Renal cortical epithelial cell (primary cell): Measurements from ENCODE around the gene DHTKD1. TPM values are rescaled to one million over a fixed set of nuclear protein-coding genes. Genes with fewer than 3 reads are reported as not detected.
"Not testable (repeated sequence)": the region's sequence is repeated elsewhere in the genome, so short reads cannot be mapped to it uniquely, and the experiment has no call there.

Source experiments
- DNase-seq: peaks from one replicate; pipeline ENCODE4 v3.0.0-alpha.2; 2011; ENCODE audit warnings: low read depth
- total RNA-seq: library from RNA; depleted of rRNA; stranded (reverse); fragments of >200 nt; gene quantifications from 2 replicates; pipeline ENCODE4 v1.2.3, GENCODE V29; 2014

DHTKD1 gene
- total RNA-seq, 1 donor from 2014 or later: 32.1 TPM

DNA sequence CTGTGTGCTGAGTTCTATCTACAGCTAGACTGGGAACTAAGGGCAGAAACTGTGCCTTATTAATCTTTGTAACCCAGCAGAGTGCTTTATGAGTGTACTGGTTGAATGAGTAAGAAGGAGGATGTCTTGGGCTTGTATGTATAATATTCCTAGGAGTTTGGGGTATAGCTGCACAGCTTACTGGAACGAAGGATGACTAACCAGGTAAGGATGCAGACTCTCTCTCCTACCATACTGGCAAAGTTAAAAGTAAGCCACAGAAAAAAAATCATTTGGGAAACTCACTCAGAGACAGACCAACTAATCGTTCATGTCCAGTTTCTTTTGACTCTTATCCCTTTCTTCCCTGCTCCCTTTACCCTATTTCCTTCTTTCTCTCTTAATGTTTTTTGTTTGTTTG lies 1.4 kb upstream of the DHTKD1 start:
- peak; percentile 93 for DNase-seq

DNA sequence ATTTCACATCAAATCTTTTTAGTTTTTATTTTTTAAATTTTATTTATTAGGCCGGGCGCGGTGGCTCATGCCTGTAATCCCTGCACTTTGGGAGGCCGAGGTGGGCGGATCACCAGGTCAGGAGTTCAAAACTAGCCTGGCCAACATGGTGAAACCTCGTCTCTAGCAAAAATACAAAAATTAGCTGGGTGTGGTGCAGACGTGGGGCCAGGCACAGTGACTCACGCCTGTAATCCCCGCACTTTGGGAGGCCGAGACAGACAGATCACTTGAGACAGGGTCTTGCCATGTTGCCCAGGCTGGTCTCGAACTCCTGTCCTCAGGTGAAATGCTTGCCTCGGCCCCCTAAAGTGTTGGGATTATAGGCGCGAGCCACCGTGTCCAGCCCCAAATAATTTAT lies 2.7 kb downstream of the DHTKD1 start:
- DNase-seq: not testable (repeated sequence)

DNA sequence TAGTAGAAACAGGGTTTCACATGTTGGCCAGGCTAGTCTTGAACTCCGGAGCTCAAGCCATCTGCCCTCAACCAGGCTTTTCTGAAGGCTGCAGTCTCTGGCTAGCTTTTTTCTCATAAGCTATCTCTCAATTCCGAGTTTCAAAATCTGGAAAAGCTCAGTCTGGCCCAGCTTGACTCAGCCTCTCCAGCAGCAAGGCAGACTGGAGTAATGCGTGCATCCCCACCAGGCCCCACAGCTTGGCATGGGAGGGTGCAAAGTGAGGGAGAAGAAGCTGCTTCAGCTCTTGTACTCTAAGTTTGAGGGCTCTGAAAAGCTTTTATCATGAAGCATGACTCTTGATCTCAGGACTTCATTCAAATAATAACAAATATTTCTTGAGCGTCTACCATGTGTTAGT lies 4.8 kb downstream of the DHTKD1 start:
- DNase-seq: no peak

DNA sequence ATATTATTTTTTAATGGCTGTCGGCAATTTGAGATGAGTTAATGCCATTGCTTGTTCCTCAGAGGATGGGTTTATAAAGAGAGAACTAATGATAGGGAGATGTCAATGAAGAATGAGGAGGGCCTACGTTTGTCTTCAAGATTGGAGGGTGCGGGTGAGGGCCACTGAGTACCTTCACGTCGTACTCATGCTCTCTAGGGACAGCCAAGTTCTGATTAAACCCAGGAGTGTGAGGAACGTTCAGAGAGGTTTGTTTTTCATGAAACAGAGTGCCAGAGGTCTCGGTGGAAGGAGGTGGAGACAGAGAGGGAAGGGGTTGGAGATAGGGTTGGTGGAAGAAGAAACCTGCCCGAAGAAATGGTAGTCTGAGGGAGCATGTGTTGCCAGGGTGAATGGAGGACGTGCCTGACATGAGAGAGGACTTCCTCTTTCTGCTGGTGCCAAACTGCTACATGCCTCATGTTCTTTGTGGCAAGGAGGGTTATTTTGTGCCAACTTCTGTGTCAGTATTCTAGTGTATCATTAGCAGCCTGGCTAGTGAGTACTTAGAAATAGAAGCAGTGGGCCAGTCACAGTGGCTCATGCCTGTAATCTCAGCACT lies 8.9 kb downstream of the DHTKD1 start:
- DNase-seq: no peak

DNA sequence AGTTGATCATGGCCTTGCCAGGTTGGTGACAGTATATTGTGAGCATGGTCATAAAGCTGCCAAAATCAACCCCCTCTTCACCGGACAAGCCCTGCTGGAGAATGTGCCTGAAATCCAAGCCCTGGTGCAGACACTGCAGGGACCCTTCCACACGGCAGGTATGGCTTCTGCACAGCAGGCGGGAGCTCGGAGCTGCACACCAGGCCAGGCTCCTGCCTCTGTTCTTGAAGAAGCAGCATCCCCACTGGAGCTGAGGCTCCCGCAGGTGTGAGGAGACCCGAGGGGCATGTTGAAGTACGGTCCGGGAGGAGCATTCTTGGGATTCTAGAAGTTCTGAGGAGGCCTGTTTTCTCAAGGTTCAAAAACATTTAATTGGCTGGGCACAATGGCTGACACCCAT lies 12.7 kb downstream of the DHTKD1 start:
- no peak for DNase-seq

DNA sequence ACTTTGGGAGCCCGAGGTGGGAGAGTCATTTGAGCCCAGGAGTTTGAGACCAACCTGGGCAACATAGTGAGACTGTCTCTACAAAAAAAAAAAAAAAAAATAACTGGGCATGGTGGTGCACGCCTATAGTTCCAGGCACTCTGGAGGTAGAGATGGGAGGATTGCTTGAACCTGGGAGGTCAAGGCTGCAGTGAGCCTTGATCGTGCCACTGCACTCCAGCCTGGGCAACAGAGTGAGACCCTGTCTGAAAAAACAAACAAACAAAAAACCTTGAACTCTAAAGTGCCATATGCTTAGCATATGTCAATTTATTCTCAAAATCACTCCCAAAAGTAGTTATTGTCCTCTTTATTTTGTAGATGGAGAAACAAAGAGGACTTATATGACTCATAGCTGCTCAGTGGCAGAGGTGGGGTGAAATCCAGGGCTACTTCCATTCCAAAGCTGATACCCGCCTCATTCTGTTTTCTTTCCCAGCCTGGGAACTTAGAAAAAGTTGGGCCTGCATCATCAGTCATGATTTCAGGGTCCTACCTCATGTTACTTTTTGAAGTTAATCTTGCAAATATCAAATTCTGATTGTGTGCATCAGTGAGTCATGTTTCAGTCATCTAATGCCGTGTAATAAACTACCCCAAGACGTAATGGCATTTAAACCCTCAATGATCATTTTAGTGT lies 13.3 kb downstream of the DHTKD1 start:
- DNase-seq: peak; percentile 26

DNA sequence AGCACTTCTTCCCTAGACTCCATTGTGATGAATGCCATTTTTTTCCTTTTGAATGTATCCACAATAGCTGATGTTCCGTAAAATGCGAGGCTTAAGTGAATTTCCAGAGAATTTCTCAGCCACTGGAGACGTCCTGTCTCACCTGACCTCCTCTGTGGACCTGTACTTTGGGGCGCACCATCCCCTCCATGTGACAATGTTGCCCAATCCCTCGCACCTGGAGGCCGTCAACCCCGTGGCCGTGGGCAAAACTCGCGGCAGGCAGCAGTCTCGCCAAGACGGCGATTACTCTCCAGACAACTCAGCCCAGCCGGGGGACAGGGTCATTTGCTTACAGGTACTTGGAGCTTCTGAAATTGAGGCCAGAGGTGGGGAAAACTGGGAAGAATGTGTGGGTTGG lies 20.2 kb downstream of the DHTKD1 start:
- DNase-seq: no peak

DNA sequence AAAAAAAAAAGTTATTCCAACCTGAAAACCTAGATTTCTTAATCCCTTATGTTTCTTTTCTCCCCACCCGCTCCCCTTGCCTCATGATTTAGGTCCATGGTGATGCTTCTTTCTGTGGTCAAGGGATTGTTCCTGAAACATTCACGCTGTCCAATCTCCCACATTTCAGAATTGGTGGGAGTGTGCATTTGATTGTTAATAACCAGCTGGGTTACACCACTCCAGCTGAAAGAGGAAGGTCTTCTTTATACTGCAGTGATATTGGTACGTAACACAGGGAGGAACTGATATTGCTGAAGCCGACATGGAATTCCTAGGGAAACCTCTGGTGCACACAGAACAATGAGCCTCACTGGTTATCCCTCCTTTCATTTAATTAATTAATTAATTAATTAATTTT lies 22.7 kb downstream of the DHTKD1 start:
- DNase-seq: no peak

DNA sequence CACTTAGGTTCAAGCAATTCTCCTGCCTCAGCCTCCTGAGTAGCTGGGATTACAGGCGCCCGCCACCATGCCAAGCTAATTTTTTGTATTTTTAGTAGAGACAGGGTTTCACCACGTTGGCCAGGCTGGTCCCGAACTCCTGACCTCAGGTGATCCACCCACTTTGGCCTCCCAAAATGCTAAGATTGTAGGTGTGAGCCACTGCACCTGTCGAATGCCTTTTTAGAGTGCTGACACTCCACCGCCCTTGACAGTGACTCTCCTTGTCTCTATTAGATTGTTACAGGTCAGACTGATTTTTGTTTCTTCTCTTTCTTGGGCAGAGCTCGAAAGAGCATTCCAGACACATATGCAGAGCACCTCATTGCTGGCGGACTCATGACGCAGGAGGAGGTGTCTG lies 28.6 kb downstream of the DHTKD1 start:
- DNase-seq: not testable (repeated sequence)

DNA sequence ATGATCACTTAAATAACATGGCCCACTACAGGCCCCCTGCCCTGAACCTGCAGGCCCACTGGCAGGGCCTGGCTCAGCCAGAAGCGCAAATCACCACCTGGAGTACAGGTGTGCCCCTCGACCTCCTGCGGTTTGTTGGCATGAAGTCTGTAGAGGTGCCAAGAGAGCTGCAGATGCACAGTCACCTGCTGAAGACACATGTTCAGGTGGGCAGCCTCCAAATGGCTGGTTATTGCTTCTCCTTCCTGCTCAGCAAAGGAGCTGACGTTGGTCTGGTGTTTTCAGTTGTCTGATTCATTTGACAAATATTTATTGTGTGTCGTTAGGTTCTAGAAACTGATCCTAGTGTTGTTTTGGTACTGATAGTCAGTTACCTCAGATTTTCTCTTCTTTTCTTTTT lies 29.0 kb downstream of the DHTKD1 start:
- peak; percentile 42 for DNase-seq

DNA sequence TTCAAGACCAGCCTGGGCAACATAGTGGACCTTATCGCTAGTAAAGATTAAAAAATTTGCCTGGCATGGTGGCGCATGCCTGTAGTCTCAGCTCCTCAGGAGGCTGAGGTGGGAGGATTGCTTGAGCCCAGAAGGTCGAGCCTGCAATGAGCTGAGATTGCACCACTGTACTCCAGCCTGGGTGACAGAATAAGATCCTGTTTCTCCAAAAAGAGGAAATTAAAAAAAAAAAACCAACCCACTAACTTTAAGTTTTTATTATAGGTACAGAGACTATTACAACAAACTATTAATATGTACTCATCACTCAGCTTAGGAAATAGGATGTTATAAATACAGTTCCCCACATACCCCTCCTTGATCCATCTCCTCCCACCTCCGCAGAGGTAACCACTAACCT lies 30.2 kb downstream of the DHTKD1 start:
- no peak for DNase-seq

DNA sequence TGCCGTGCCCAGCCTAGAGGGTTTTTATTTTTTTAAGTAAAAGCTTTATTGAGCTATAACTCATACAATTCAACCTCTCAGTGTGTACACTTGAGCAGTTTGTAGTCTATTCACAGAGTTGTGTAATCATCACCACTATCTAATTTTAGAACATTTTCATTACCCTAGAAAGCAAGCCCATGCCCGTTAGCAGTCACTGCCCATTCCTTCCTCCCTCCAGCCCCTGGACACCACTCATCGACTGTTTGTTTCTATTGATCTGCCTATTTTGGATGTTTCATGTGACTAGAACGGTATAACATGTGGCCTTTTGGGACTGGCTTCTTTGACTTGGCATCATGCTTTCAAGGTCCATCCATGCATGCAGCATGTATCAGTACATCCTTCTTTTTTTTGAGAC lies 35.0 kb downstream of the DHTKD1 start:
- no peak for DNase-seq

DNA sequence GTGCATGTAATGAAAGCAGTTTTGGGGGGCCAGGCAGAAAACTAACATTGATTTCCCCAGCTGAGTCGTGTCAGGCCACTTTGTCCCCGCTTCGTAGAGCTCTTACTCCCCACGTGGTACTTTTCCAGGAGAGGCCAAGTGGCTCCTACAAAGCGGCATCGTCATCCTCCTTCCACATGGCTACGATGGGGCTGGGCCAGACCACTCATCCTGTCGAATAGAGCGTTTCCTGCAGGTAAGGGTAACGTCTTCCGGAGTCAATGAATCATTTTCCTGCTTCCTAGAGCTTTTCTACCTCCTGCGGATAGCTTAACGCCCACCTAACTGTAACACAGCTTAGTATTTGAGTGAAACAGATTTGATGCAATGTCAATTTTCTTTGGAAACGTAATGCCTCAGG lies 39.0 kb downstream of the DHTKD1 start:
- no peak for DNase-seq

DNA sequence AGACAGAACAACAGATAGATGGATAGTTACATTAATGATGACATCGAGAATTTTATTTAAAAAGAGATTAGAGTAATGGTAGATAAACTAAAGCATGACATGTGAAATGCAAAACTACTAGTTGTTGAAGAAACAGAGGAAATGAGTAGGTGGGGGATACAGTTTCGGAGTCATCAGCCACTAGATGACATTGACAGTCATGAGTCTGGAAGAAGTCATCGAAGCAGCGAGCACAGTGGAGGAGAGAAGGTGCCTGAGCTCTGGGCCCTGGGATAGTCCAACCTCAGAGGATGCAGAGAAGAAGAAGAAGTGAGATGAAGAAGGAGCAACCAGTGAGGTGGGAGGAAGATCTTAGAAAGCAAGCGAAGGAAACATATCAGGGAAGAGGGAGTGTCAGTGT lies 40.5 kb downstream of the DHTKD1 start:
- no peak for DNase-seq

DNA sequence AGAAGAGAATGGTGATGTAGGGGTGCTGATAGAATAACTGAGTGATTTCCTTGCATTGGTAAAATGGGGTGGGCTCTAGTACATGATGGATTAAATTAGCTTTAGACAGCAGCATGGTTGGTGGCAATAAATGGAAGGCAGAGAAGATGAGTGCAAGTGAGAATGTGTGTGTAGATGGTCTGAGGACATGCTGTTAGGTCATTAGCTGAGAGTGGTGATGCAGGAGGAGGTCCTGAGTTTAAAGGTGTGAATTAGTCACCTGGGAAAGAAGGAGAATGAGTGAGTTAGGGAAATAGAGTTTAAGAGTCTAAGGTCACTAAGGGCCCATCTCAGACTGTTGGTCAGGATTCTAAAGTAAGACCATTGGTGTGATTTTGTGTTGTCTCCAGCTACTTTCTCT lies 42.8 kb downstream of the DHTKD1 start:
- no peak for DNase-seq

DNA sequence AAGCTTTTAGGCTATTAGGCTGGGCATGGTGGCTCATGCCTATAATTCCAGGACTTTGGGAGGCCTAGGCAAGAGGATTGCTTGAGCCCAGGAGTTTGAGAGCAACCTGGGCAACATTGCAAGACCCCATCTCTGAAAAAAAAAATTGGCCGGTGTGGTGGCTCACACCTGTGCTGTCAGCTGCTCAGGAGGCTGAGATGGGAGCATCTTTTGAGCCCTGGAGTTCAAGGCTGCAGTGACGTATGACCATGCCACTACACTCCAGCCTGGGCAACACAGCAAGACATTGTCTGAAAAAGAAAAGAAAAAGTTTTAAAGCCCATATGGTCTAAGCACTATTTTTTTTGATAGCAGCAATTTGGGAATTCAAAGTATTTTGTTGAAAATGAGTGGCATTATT lies 44.9 kb downstream of the DHTKD1 start:
- no peak for DNase-seq

DNA sequence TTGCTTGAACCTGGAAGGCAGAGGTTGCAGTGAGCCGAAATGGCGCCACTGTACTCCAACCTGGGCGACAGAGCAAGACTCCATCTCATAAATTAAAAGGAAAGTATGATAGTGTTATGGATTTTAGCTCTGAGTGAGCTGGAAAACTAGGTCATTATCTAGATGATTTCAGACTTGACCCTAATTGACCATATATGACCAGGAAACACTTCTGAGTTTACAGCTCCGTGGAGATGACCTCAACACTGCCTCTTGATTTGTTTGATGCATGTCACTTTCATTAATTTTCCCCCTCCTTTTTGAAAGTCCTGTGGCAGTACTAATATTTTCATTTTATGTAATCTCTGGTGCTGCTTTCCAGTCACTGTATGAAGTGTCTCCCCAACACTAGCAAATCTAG lies 52.9 kb downstream of the DHTKD1 start:
- DNase-seq: no peak

DNA sequence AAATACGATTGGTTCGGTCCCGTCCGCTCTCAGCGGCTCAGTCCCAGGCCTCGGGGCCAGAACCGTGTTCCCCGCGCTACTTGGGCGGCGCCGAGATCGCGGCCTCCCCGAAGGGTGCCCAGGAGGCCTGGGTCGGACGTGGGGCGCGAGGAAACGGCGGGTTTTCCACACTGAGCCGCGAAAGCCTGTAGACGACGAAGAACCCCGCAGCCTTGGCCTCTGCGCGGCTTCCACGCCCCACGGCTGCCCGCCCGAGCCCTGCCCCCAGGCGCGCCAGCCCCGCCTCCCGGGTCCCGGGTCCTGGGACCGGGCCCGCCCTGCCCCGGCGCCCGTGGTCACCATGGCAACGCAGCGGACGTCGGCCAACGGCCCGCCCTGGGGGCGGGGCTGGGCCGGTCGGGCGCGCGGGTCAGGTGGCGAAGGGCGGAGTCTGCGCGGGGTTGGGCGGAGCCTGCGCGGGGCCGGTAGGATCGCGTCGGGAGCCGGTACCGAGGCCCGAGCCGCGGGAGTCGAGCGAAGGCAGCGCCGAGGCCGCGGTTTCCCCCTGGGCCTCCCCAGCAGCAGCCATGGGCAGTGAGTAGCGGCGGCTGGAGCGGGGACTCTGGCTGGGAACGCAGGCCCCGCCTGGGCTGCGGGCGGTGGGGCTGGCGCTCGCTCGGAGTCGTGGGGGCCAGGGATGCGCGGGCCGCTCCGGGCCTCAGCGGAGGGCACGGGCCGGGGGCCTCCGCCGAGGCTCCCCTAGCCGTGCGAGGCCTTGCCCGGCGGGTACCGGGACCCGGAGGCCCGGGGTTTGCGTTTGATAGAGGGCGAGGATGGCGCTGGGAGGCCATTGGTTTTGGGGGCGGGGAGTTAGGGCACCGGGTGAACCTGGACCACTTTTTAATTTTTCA lies 60.7 kb downstream of the DHTKD1 start, which contains the start of gene SEC61A2:
SEC61A2 (plus strand) TSS at position 456 of the 890 bp plus-strand sequence; CDS start at position 567, 111 bp downstream.
- DNase-seq: peak; percentile 61

DNA sequence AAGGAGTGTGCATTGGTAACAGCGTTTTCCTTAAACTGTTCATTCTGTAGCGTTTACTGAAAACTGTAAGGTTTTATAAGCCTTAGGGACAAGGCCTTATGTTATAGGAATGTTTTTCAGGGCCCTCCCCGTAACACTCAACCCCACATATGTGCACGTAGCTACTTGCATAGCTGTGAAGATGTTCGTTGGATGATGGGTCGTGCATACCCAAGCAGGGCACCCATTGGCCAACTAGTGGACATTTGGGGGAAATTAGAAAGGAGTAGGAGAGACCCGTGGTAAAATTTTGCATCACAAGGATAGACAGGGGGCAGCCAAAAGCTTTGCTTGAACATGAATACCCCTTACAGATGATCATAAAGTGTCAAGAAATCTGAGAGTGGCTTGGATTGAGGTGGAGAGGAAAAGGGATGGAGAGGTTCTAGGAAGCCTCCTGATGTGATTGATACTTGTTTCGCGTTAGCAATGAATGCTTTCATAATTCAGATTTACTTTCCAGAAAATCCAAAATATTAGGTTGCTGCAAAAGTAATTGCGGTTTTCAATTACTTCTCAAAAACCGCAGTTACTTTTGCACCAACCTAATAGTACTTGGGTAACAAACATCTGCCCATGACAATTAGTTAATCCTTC lies 61.6 kb downstream of the DHTKD1 start:
- peak; percentile 58 for DNase-seq

DNA sequence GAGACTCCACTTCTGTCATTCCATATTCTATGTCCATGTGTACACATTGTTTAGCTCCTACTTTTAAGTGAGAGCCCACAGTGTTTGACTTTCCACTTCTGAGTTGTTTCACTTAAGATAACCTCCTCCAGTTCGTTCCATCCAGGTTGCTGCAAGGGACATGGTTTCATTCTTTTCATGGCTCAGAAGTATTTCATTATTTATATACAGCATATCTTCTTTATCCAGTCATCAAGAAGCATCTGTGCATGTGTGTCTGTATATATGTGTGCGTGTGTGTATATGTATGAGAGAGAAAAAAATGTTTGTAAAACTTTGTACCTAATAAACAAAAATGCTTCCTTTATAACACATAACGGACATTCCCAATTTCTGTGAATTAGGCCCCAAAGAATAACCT lies 66.9 kb downstream of the DHTKD1 start:
- no peak for DNase-seq

DNA sequence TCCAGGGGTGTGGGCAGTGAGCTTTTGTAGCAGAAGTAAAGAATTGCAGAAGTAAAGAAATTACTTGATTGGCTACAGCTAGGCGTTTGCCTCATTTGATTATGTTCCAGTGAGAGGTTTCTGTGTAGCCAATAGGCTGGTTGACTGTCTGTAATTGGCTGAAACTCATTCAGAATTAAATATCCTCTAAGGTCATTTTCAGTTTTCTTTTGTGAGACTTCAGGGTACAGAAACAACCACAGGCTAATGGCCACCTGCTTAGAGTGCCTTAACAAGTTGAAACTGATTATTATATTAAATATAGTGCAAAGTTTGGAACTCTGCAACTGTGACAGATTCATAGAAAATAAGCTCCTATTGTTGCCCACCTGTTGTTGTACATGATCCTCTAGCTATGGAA lies 71.3 kb downstream of the DHTKD1 start:
- no peak for DNase-seq

DNA sequence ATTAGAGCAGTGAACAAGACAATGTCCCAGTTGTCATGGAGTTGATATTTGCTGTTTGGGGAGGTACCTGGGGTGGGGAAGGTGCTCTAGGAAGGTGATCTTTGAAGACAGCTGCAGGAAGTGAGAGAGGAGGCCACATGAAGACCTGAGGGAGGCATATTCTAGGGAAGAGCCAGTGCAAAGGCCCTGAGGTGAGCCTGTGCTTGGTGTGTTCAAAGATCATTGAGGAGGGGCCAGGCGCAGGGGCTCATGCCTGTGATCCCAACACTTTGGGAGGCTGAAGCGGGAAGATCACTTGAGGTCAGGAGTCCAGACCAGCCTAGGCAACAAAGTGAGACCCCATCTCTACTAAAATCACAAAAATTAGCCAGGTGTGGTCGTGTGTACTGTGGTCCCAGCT lies 75.8 kb downstream of the DHTKD1 start:
- DNase-seq: no peak
